Umbilical cord (tissue), 2 donors: ENCODE results near the gene PCDHB5. TPM values are rescaled to one million over a fixed set of nuclear protein-coding genes. Genes with fewer than 3 reads are reported as not detected.
"Not testable (repeated sequence)": the region's sequence is repeated elsewhere in the genome, so short reads cannot be mapped to it uniquely, and the experiment has no call there.

ENCODE experiments used
- DNase-seq: peaks from one replicate; pipeline ENCODE4 v3.0.0-alpha.2; 2015; ENCODE audit warnings: low spot score
- total RNA-seq: library from RNA; depleted of rRNA; stranded (reverse); fragments of >200 nt; gene quantifications from one replicate; pipeline ENCODE4 v1.2.3, GENCODE V29; 2014; ENCODE audit warnings: low replicate concordance; ENCODE audit not compliant: insufficient read depth

The PCDHB5 gene
- 11.6 TPM for total RNA-seq

DNA sequence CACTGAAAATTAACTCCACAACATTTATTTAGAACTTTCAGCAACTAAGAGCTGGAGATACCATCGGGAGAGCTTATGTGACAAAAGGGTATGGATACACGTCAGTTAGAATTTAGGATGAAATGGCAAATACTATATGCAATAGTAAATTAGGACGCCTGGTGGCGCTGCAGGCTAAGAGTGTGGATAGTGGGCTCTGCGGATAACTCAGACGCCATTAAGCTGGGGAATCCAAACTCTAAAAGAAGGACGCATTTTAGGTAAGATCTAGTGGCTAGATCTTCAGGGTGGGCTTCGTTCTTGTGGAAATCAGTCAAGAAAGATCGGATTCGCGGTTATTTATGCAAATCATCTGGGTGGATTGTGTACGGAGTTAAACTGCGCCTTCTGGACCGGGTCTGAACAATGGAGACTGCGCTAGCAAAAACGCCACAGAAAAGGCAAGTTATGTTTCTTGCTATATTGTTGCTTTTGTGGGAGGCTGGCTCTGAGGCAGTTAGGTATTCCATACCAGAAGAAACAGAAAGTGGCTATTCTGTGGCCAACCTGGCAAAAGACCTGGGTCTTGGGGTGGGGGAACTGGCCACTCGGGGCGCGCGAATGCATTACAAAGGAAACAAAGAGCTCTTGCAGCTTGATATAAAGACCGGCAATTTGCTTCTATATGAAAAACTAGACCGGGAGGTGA, at the start of gene PCDHB5:
TSS of gene PCDHB5 (plus strand) at position 177 of the 688 bp plus-strand sequence. CDS start at position 406, 229 bp downstream.
- DNase-seq, result no peak

GRCh38 chr5:141094481-141095262, 40.3 kb upstream of the PCDHB5 start, which contains the start of gene PCDHB2:
PCDHB2 (plus strand) TSS chr5:141094615; CDS start chr5:141094791, 176 bp downstream.
- no peak for DNase-seq

DNA sequence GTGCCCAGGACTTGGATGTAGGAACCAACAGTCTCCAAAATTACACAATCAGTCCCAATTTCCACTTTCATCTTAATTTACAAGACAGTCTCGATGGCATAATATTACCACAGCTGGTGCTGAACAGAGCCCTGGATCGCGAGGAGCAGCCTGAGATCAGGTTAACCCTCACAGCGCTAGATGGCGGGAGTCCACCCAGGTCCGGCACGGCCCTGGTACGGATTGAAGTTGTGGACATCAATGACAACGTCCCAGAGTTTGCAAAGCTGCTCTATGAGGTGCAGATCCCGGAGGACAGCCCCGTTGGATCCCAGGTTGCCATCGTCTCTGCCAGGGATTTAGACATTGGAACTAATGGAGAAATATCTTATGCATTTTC, 39.8 kb upstream of the PCDHB5 start:
- no peak for DNase-seq

GRCh38 chr5:141096181-141096580, 38.8 kb upstream of the PCDHB5 start:
- DNase-seq, result not testable (repeated sequence)

- not testable (repeated sequence) for DNase-seq
These were observed 38.4 kb upstream of the PCDHB5 start for GRCh38 chr5:141096586-141096985.

DNA sequence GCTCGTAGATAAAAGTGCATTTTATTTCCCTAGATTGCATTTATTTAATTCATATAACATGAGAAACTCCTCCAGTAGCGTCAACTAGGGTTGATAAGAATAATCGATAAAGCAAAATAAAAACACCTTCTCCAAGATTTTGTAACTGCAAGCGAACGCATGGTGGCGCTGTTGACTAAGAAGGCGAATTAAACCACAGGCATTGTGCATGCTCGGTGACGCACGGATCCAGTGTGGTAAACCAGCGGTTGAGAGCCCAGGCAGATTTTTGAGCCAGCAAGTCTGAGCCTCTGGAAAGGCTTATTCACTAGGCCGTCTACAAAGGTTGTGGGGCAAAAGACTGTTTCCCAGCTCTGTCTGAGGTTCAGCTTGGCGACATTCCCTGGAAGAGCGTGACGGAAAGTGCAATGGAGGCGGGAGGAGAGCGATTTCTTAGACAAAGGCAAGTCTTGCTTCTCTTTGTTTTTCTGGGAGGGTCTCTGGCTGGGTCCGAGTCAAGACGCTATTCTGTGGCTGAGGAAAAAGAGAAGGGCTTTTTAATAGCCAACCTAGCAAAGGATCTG, 34.7 kb upstream of the PCDHB5 start, which contains the start of gene PCDHB3:
TSS of gene PCDHB3 (plus strand) at position 231 of the 563 bp plus-strand sequence. CDS start at position 408, 177 bp downstream.
- DNase-seq, result no peak

DNA sequence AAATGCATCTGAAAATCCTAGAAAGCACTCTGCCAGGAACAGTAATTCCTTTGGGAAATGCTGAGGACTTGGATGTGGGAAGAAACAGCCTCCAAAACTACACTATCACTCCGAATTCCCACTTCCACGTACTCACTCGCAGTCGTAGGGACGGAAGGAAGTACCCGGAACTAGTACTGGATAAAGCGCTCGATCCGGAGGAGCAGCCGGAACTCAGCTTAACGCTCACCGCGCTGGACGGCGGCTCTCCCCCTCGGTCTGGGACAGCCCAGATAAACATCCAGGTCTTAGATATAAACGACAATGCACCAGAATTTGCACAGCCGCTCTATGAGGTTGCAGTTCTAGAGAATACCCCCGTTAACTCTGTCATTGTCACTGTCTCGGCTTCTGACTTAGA, 33.9 kb upstream of the PCDHB5 start:
- no peak for DNase-seq

DNA sequence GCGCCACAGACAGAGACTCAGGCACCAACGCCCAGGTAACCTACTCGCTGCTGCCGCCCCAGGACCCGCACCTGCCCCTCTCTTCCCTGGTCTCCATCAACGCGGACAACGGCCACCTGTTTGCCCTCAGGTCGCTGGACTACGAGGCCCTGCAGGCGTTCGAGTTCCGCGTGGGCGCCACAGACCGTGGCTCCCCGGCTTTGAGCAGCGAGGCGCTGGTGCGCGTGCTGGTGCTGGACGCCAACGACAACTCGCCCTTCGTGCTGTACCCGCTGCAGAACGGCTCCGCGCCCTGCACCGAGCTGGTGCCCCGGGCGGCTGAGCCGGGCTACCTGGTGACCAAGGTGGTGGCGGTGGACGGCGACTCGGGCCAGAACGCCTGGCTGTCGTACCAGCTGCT, 32.9 kb upstream of the PCDHB5 start:
- DNase-seq, result not testable (repeated sequence)

GRCh38 chr5:141102471-141102870, 32.5 kb upstream of the PCDHB5 start:
- not testable (repeated sequence) for DNase-seq

GRCh38 chr5:141105350-141105749, 29.7 kb upstream of the PCDHB5 start:
- DNase-seq, result no peak

- DNase-seq, result no peak
These were observed 15.8 kb upstream of the PCDHB5 start for GRCh38 chr5:141119250-141119649.

DNA sequence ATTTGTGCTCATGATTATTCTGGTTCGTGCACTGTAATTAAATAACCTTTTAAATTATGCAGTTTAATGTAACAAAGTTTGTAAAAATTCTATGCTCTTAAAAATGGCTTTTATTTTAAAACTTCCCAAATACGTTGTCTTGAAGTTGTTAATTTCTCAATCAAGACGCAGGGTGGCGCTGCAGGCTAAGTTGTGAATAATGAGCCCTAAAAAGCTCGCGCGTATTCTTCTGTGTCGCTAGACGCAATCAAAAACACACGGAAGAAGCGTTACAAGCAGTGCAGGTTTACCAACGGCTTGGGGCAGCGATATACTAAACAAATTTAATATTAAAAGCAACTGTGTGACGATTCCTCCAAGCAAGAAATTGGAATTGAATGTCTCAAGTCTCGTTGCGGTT, 13.4 kb upstream of the PCDHB5 start, which contains the start of gene PCDHB4:
TSS of gene PCDHB4 (plus strand) at position 256 of the 400 bp plus-strand sequence. CDS start 181 bp downstream, outside the sequence.
- DNase-seq, result no peak

DNA sequence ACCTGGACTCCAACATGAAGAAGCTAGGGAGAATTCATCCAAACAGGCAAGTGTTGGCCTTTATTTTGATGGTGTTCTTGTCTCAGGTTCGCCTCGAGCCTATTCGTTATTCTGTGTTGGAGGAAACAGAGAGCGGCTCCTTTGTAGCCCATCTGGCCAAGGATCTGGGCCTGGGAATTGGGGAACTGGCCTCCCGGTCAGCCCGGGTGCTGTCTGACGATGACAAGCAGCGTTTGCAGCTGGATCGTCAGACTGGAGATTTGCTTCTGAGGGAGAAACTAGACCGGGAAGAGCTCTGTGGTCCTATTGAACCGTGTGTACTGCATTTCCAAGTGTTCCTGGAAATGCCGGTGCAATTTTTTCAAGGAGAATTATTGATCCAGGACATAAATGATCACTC, 13.0 kb upstream of the PCDHB5 start:
- no peak for DNase-seq

DNA sequence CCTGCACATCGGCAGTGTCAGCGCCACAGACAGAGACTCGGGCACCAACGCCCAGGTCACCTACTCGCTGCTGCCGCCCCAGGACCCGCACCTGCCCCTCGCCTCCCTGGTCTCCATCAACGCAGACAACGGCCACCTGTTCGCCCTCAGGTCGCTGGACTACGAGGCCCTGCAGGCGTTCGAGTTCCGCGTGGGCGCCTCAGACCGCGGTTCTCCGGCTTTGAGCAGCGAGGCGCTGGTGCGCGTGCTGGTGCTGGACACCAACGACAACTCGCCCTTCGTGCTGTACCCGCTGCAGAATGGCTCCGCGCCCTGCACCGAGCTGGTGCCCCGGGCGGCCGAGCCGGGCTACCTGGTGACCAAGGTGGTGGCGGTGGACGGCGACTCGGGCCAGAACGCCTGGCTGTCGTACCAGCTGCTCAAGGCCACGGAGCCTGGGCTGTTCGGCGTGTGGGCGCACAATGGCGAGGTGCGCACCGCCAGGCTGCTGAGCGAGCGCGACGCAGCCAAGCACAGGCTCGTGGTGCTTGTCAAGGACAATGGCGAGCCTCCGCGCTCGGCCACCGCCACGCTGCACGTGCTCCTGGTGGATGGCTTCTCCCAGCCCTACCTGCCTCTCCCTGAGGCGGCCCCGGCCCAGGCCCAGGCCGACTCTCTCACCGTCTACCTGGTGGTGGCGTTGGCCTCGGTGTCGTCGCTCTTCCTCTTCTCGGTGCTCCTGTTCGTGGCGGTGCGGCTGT, 11.4 kb upstream of the PCDHB5 start:
- not testable (repeated sequence) for DNase-seq

- DNase-seq, result no peak
These were observed 7.7 kb upstream of the PCDHB5 start for GRCh38 chr5:141127305-141127704.

DNA sequence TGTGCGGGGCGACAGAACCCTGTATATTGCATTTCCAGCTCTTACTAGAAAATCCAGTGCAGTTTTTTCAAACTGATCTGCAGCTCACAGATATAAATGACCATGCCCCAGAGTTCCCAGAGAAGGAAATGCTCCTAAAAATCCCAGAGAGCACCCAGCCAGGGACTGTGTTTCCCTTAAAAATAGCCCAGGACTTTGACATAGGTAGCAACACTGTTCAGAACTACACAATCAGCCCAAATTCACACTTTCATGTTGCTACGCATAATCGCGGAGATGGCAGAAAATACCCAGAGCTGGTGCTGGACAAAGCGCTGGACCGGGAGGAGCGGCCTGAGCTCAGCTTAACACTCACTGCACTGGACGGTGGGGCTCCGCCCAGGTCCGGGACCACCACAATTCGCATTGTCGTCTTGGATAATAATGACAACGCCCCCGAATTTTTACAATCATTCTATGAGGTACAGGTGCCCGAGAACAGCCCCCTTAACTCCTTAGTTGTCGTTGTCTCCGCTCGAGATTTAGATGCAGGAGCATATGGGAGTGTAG, 786 bp downstream of the PCDHB5 start:
- DNase-seq, result no peak

DNA sequence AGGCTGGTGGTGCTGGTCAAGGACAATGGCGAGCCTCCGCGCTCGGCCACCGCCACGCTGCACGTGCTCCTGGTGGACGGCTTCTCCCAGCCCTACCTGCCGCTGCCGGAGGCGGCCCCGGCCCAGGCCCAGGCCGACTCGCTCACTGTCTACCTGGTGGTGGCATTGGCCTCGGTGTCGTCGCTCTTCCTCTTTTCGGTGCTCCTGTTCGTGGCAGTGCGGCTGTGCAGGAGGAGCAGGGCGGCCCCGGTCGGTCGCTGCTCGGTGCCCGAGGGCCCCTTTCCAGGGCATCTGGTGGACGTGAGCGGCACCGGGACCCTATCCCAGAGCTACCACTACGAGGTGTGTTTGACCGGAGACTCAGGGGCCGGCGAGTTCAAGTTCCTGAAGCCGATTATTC, 2.3 kb downstream of the PCDHB5 start:
- DNase-seq, result not testable (repeated sequence)

DNA sequence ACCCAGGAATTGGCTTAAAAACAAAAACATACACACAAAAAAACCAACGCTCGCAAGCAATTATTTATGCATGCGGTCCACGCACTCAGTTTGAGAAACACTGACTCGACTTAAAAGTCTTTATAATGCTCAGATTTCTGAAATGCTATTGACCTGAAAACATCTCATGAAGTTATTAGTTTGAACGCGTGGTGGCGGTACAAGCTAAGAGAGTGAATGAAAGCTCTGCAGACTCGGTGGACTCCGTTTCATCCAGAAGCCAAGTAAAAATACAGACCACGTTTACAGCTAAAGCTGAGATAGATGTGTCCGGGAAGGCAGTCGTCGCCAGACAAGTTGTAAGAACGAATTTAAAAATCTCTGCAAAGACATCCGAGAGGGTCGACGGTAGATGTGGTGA, 14.8 kb downstream of the PCDHB5 start, which contains the start of gene PCDHB6:
TSS of gene PCDHB6 (plus strand) at position 246 of the 400 bp plus-strand sequence. CDS start 201 bp downstream, outside the sequence.
- DNase-seq, result no peak

DNA sequence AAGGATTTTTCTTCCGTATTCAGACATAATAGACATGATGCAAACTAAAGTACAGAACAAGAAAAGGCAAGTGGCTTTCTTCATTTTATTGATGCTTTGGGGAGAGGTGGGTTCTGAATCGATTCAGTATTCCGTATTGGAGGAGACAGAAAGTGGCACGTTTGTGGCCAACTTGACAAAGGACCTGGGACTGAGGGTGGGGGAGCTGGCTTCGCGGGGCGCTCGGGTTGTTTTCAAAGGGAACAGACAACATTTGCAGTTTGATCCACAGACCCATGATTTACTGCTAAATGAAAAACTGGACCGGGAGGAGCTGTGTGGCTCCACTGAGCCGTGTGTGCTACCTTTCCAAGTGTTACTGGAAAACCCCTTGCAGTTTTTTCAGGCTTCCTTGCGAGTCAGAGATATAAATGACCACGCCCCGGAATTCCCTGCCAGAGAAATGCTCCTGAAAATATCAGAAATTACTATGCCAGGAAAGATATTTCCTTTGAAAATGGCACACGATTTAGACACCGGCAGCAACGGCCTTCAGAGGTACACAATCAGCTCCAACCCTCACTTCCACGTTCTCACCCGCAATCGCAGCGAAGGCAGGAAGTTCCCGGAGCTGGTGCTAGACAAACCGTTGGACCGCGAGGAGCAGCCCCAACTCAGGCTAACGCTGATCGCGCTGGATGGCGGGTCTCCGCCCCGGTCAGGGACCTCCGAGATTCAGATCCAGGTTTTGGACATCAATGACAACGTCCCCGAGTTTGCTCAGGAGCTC, 15.4 kb downstream of the PCDHB5 start:
- DNase-seq, result no peak

DNA sequence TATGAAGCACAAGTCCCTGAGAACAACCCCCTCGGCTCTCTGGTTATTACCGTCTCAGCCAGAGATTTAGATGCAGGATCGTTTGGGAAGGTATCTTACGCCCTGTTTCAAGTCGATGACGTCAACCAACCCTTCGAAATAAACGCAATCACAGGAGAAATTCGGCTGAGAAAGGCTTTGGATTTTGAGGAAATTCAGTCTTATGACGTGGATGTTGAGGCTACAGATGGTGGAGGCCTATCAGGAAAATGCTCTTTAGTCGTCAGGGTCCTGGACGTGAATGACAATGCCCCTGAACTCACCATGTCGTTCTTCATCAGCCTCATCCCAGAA, 16.0 kb downstream of the PCDHB5 start:
- no peak for DNase-seq
